HG02623 (cell line): ENCODE results near the gene PLXNA2.

ENCODE experiments used
- ATAC-seq: cut with Tn5 transposase; IDR thresholded peaks from one replicate; pipeline ENCODE4 v1.9.1; 2021; ENCODE audit warnings: moderate library complexity; ENCODE audit not compliant: unreplicated experiment

The PLXNA2 gene

DNA sequence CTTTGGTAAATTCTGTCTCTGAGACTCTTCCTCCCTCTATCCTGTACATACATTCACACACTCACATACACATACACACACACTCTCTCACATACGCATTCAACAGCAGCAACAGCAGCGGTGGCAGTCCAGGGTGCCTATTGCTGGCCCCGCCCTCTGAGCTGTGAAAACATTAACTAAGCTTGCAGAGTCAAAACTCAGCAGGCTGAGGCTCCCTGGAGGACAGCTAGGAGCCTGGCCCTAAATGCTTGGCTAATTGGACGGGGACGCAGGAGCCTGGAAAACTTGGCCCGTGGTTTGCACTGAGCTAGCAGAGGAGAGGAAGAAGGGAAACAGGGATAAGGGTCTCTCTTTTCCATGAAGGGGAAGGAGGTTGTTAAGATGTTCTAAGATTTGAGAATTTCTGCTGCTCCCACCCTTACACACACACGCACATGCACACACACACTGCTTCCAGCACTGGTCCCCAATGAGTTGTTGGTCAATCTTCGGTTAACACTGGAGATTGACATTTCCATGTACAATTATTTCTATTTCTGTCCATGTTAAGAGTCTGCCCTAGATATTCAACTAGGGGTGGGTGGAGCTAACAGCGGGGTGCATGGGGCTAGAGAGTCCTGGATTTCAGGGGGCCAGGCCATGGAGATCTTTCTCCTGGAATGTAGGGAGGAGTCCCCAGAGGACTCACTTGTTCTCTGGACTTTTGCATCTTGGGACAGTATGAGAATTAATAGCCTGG lies 94.2 kb downstream of the PLXNA2 start:
- no peak for ATAC-seq

GRCh38 chr1:208149213-208149612 lies 95.0 kb downstream of the PLXNA2 start:
- ATAC-seq: no peak

DNA sequence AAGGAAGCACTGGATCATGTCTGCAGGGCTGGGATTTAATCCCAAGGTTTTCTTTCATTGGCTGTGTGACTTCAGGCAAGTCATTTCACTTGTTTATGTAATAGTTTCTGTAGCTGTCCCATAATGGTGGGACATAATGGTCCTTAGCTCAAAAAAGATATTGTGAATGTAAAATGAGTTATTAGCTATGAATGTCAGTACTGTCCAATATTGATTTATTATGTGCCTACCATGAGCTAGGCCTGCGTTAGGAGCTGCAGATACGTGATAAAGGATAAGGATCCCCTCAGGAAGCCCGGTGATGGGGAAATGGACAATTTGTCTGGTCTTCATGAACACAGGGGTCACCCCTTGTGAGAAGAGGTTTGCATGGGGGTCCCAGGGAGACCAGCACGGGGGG lies 95.8 kb downstream of the PLXNA2 start:
- no peak for ATAC-seq

GRCh38 chr1:208146650-208147049 lies 97.5 kb downstream of the PLXNA2 start:
- ATAC-seq: no peak

GRCh38 chr1:208145167-208145566 lies 99.0 kb downstream of the PLXNA2 start:
- no peak for ATAC-seq

- ATAC-seq: no peak
Measured at GRCh38 chr1:208142590-208143382, 101.4 kb downstream of the PLXNA2 start.

GRCh38 chr1:208141610-208142192 lies 102.5 kb downstream of the PLXNA2 start:
- no peak for ATAC-seq

GRCh38 chr1:208139434-208140045 lies 104.6 kb downstream of the PLXNA2 start:
- no peak for ATAC-seq

GRCh38 chr1:208137193-208137592 lies 107.0 kb downstream of the PLXNA2 start:
- no peak for ATAC-seq

- ATAC-seq: no peak
Measured at GRCh38 chr1:208136459-208137182, 107.6 kb downstream of the PLXNA2 start.

DNA sequence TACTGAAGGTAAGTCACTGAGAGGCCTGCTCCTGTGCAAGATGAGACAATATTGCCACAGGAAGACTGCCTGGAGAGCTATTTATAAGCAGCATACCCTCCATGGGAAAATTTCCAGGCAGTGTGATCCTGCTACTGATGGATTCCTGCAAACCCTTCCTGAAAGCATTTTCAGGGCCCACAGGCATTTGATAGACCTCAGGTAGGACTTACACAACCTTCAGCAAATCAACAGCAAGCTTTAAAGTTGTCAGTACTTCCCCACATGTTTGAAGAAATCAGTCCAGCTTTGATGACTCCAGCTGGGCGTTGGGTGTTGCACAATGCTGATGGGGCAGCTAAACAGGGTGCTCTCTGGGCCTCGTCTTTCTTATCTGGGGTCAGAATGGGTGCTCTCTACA lies 108.8 kb downstream of the PLXNA2 start:
- no peak for ATAC-seq

- no peak for ATAC-seq
Measured at GRCh38 chr1:208134491-208134890, 109.7 kb downstream of the PLXNA2 start.

DNA sequence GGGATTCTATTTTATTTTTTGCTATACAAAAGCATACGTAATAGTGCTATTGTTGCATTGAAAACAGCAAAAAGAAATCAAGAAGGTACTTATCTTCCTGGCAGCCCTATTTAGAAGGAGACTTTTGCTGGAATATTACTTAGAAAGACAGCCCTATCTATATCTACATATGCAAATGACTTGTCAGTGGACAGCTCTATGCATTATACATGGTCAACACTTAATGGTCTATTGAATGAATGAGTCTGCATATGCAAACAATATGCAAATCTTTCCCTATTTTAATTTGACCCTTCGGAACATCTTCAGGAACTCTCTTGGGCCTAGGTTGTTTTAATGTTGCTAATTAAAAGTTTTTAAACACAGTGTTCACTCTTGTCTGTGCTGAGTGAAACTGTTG lies 110.8 kb downstream of the PLXNA2 start:
- ATAC-seq: no peak

DNA sequence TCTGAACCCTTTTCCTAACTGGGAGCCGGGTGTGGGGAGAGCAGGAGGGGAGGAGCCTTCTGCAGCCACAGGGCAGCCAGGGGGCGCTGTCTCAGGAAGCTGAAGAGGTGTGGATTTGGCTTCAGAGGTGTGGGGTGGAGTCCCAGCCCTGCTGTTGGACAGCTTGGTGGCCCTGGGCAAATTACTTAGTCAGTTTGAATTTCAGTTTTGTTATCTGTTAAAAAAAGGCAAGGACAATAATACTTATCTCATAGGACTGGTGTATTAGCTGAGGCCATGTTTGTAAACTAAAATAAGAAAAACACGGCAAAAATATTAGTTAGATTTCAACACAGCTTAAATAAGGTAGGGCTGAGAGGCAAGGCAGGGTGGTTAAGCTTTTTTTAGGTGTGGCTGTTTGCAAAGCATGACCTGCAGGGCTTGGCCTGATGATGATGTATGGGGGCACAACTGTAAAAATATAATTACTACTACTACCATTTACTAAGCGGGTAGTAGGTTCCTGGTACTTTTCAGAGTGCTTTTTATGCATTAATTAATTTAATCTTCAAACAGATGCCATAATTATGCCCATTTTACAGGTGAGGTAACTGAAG lies 111.8 kb downstream of the PLXNA2 start:
- peak; percentile 71 for ATAC-seq

GRCh38 chr1:208131621-208132286 lies 112.4 kb downstream of the PLXNA2 start:
- peak; percentile 20 for ATAC-seq

DNA sequence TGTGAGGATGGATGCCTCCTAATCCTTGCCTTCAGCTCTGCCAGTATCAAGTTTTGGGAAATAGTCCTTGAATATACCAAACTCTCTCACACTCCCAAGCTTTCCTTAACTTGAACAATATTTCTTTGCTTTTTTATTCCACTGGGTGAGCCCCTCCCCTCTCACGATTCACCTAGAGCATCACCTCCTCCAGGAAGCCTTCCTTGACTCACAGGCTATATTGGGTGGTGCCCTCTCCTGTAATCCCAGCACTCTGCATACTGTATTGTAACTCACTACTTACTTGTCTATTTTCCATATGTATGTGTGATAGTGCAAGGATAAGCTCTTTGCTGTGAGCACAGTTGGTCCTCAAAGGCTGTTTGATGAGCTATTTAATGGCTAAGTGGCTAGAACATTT lies 114.7 kb downstream of the PLXNA2 start:
- ATAC-seq: no peak

- no peak for ATAC-seq
Measured at GRCh38 chr1:208129060-208129459, 115.1 kb downstream of the PLXNA2 start.

DNA sequence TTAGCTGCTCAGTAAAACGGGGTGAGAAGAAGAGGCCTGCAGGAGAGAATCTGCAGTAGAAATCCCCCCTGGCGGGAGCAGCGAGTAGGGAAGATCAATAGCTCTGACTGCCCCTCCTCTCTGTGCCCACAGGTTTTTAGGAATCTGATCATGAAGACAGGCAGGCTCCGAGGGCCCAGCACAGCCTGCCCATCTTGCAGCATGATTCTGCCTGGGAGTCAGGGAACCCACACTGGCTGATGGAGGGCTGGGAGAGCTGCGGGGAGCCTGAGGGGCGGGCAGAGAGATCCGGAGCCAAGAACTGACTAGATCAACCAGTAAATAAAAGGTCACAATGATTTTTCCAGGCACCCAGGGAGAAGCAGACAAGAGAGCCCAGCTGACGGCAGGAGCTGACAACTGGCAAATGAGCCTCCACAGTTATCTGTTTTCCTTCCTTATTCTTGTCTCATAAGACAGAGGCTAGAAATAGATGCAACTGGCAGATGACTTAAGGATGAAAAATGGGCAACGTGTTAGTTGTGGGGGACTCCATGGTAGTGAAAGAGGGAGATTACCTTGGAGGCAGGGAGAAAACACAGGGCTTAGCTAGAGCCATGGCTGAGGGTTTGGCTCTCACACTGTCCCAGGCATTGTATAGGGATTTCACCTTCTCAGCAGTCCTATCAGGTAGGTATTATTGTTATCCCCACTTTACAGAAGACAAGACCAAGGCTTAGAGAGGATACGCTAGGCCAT lies 116.2 kb downstream of the PLXNA2 start:
- ATAC-seq: no peak

DNA sequence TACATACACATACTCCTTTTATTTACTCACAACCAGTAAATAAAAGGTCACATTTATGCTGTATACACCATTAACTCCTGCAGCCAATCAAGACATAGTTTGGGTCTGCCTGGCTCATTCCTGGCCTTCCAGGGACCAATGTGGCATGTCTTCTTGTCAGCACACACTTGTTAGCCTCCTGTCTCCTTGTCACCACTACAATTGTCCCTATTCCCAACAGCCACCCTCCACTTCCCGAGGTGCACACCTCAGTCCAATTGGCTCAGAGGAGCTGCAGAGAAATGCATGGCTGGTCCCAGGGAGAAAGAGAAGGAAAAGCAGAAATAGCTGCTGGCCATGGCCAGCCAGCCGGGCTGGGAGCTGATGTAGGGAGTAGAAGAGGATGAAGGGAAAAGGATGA lies 116.9 kb downstream of the PLXNA2 start:
- ATAC-seq: no peak
